GM12891 (cell line): ENCODE measurements around the gene AKT1.

Source experiments
- PAX5 ChIP-seq: IDR thresholded peaks from 2 replicates; pipeline ENCODE4 v1.6.1; 2011; ENCODE audit warnings: low read length, moderate library complexity, mild to moderate bottlenecking; ENCODE audit not compliant: insufficient read depth, severe bottlenecking
- POLR2A ChIP-seq: IDR thresholded peaks from 2 replicates; pipeline ENCODE4 v1.6.1; 2011; ENCODE audit warnings: low read depth, low read length, control low read depth
- POLR2AphosphoS5 ChIP-seq: IDR thresholded peaks from 2 replicates; pipeline ENCODE4 v1.6.1; 2011; ENCODE audit warnings: low read depth, low read length, control low read depth
- POU2F2 ChIP-seq: IDR thresholded peaks from 2 replicates; pipeline ENCODE4 v1.6.1; 2011; ENCODE audit warnings: low read depth, mild to moderate bottlenecking, control low read depth, low read length, moderate library complexity
- SPI1 ChIP-seq: IDR thresholded peaks from 2 replicates; pipeline ENCODE4 v1.6.1; 2011; ENCODE audit warnings: low read depth, low read length, control low read depth
- TAF1 ChIP-seq: IDR thresholded peaks from 2 replicates; pipeline ENCODE4 v1.6.1; 2011; ENCODE audit warnings: low read depth, low read length, control low read depth

- TF ChIP-seq POLR2A: no peak
- no peak for TF ChIP-seq POLR2AphosphoS5
- no peak for TF ChIP-seq TAF1
- no peak for TF ChIP-seq SPI1
- TF ChIP-seq PAX5: no peak
- TF ChIP-seq POU2F2: no peak
These were observed 49.6 kb upstream of the AKT1 start for GRCh38 chr14:104845033-104845666.
